B cell (primary cell): ENCODE measurements around the gene ATXN3. TPM values are rescaled to one million over a fixed set of nuclear protein-coding genes. Genes with fewer than 3 reads are reported as not detected.

Experiments used
- ATAC-seq: fragments of 200-7000 bp; cut with Tn5 transposase; one replicate; pipeline ENCODE4 v1.10.0; 2021; ENCODE audit warnings: low read depth, mild to moderate bottlenecking, moderate number of reproducible peaks, moderate library complexity
- CTCF ChIA-PET: fragments of 350-600 bp; sonication (Branson Sonifier 250); formaldehyde crosslinking; loops from one replicate; lab custom pipeline; 2021; ENCODE audit warnings: antibody characterized with exemption, inconsistent platforms; lab: Charles Lee
- POLR2A ChIA-PET: fragments of 350-600 bp; sonication (Branson Sonifier 250); formaldehyde crosslinking; loops from one replicate; lab custom pipeline; 2021; ENCODE audit warnings: antibody characterized with exemption; lab: Charles Lee
- DNase-seq: peaks from one replicate; pipeline ENCODE4 v3.0.0; 2013
- H2AFZ ChIP-seq: 2 replicates; pipeline ENCODE4 v1.6.1; 2012; ENCODE audit warnings: mild to moderate bottlenecking, low read depth, low read length; ENCODE audit not compliant: insufficient read depth, poor library complexity, severe bottlenecking
- H3K27ac ChIP-seq, 2 donors: 1 replicate in 1 of 2; 2 replicates in 1 of 2; pipeline ENCODE4 v1.5.1; 2012 to 2013; ENCODE audit warnings: low read length in 2 of 2, mild to moderate bottlenecking in 2 of 2, moderate library complexity in 1 of 2
- H3K27me3 ChIP-seq, 4 experiments: fragments of 200-600 bp in 1 of 4; sonication (generic) in 1 of 4; replicated peaks in 1 of 4; 1 replicate in 2 of 4; 2 replicates in 2 of 4; pipeline versions ENCODE4 v1.6.1 to v1.7.0; 2013 to 2016; ENCODE audit warnings: low read length in 3 of 4, mild to moderate bottlenecking in 2 of 4, mixed read lengths in 1 of 4, moderate library complexity in 1 of 4; ENCODE audit not compliant: insufficient read depth in 4 of 4, control insufficient read depth in 3 of 4; ENCODE audit errors: control extremely low read depth in 1 of 4
- H3K36me3 ChIP-seq, 2 experiments: replicated peaks in 1 of 2; 1 replicate in 1 of 2; 2 replicates in 1 of 2; pipeline versions ENCODE4 v1.6.1 to v1.7.1; 2013; ENCODE audit warnings: low read length in 1 of 2; ENCODE audit not compliant: insufficient read depth in 2 of 2, control insufficient read depth in 1 of 2; ENCODE audit errors: control extremely low read depth in 1 of 2, extremely low read depth in 1 of 2
- H3K4me1 ChIP-seq, 2 donors: fragments of 200-600 bp in 1 of 2; sonication (generic) in 1 of 2; 1 replicate in 1 of 2; 2 replicates in 1 of 2; pipeline versions ENCODE4 v1.5.1 to v1.6.1; 2013 to 2017; ENCODE audit warnings: low read length in 2 of 2; ENCODE audit not compliant: control insufficient read depth in 2 of 2, insufficient read depth in 2 of 2
- H3K4me2 ChIP-seq: replicated peaks from 2 replicates; pipeline ENCODE3; 2012; ENCODE audit warnings: mild to moderate bottlenecking, low read depth, low read length; ENCODE audit not compliant: poor library complexity, severe bottlenecking
- H3K4me3 ChIP-seq, 5 experiments: fragments of 200-600 bp in 1 of 5; sonication (generic) in 1 of 5; 1 replicate in 3 of 5; 2 replicates in 2 of 5; pipeline versions ENCODE4 v1.5.1 to v1.7.0; 2011 to 2016; ENCODE audit warnings: low read length in 4 of 5, mild to moderate bottlenecking in 4 of 5, low read depth in 2 of 5, control low read depth in 1 of 5, moderate library complexity in 1 of 5; ENCODE audit not compliant: insufficient read depth in 1 of 5; ENCODE audit errors: control extremely low read depth in 1 of 5, extremely low read depth in 1 of 5
- H3K79me2 ChIP-seq: fragments of 200-600 bp; sonication (generic); one replicate; pipeline ENCODE4 v1.6.0; 2016; ENCODE audit warnings: low read length; ENCODE audit not compliant: control insufficient read depth, insufficient read depth
- H3K9ac ChIP-seq: fragments of 200-600 bp; sonication (generic); 2 replicates; pipeline ENCODE4 v1.6.1; 2017; ENCODE audit warnings: mild to moderate bottlenecking, low read length, moderate library complexity
- H3K9me3 ChIP-seq, 3 donors: one replicate each; pipeline versions ENCODE4 v1.6.1 to v1.7.1; 2013; ENCODE audit warnings: low read length in 2 of 3; ENCODE audit not compliant: control insufficient read depth in 2 of 3, insufficient read depth in 1 of 3; ENCODE audit errors: control extremely low read depth in 1 of 3
- H4K20me1 ChIP-seq: 2 replicates; pipeline ENCODE4 v1.6.0; 2012; ENCODE audit warnings: mild to moderate bottlenecking, low read length; ENCODE audit not compliant: insufficient read depth, control insufficient read depth, poor library complexity, severe bottlenecking
- H3K27ac Mint-ChIP-seq: one replicate; pipeline ENCODE4 v1.8.0; 2021; ENCODE audit warnings: mixed read lengths
- H3K27me3 Mint-ChIP-seq: one replicate; pipeline ENCODE4 v1.8.0; 2021; ENCODE audit warnings: mixed read lengths
- H3K4me1 Mint-ChIP-seq: one replicate; pipeline ENCODE4 v1.8.0; 2021; ENCODE audit warnings: mixed read lengths
- H3K4me3 Mint-ChIP-seq: one replicate; pipeline ENCODE4 v1.8.0; 2021; ENCODE audit warnings: mixed read lengths
- H3K9me3 Mint-ChIP-seq: one replicate; pipeline ENCODE4 v1.8.0; 2022; ENCODE audit warnings: mixed read lengths; ENCODE audit not compliant: insufficient read depth
- EZH2 ChIP-seq: IDR thresholded peaks from 2 replicates; pipeline ENCODE4 v1.6.1; 2012; ENCODE audit warnings: borderline replicate concordance, low read depth, mild to moderate bottlenecking, moderate library complexity, low read length; ENCODE audit not compliant: insufficient read depth, poor library complexity, severe bottlenecking
- WGBS: methylation state at CpG from one replicate; pipeline ENCODE4 v1.1.5; 2013; ENCODE audit warnings: missing lambda C conversion rate; ENCODE audit not compliant: insufficient coverage; 5-methylcytosine and 5-hydroxymethylcytosine counted together
- intact Hi-C: fragments of 100-400 bp; cut with micrococcal nuclease; formaldehyde crosslinking; loops from one replicate; pipeline ENCODE4 v1.10.0; 2022
- polyA plus RNA-seq: library from polyadenylated mRNA; depleted of rRNA; stranded (reverse); fragments of >200 nt; gene quantifications from 2 replicates; pipeline ENCODE4 v1.2.3, GENCODE V29; 2012
- total RNA-seq, 2 donors: library from RNA; stranded (reverse); fragments of 120-200 nt in 1 of 2; gene quantifications; 1 replicate in 1 of 2; 2 replicates in 1 of 2; pipeline versions ENCODE4 v1.2.3 to v1.2.4, GENCODE V29; 2013 to 2022
- TF ChIP-seq, protein P1 (sequence below): fragments of 200-600 bp; IDR thresholded peaks from one replicate; pipeline ENCODE4 v1.8.0; 2022; ENCODE audit warnings: antibody characterized with exemption, mild to moderate bottlenecking

Gene ATXN3
- total and polyA plus RNA-seq, 2 donors (not counting 1 experiment from before 2014, with no cell fraction given), result 16.2 to 51.6 TPM

GRCh38 chr14:92143309-92143708 is 36.9 kb upstream of the ATXN3 start:
- H3K9ac ChIP-seq, result no peak overlapping the region
- ATAC-seq (no peak), DNase-seq (no peak)
- Mint-ChIP-seq H3K27ac (no peak overlapping the region), H3K4me3 (no peak overlapping the region), H3K4me1 (no peaks in the 10 kb centered on the region), H3K9me3 (no peaks in the 10 kb centered on the region), H3K27me3 (no peaks in the 10 kb centered on the region)
- POLR2A ChIA-PET, result no interaction called here
- no CpG with 5 or more reads among the region's 4 CpGs for WGBS
- CTCF ChIA-PET, result interaction anchor here (1.0 kb wide), 1 partner anchor 446 kb away, joined by 4 read pairs; no protein-coding TSS in a partner anchor
- no peak overlapping the region for H2AFZ ChIP-seq
- TF ChIP-seq, protein P1, sequence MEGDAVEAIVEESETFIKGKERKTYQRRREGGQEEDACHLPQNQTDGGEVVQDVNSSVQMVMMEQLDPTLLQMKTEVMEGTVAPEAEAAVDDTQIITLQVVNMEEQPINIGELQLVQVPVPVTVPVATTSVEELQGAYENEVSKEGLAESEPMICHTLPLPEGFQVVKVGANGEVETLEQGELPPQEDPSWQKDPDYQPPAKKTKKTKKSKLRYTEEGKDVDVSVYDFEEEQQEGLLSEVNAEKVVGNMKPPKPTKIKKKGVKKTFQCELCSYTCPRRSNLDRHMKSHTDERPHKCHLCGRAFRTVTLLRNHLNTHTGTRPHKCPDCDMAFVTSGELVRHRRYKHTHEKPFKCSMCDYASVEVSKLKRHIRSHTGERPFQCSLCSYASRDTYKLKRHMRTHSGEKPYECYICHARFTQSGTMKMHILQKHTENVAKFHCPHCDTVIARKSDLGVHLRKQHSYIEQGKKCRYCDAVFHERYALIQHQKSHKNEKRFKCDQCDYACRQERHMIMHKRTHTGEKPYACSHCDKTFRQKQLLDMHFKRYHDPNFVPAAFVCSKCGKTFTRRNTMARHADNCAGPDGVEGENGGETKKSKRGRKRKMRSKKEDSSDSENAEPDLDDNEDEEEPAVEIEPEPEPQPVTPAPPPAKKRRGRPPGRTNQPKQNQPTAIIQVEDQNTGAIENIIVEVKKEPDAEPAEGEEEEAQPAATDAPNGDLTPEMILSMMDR, result no peak
- no peak for TF ChIP-seq EZH2
- H3K4me1 ChIP-seq, result no peaks in the 10 kb centered on the region
- no peak overlapping the region for H3K27ac ChIP-seq
- intact Hi-C loops, result no loop called here
- no peak overlapping the region for H3K4me2 ChIP-seq
- H4K20me1 ChIP-seq, result no peaks in the 10 kb centered on the region
- H3K36me3 ChIP-seq, result peaks cover 19 to 74% of the 10 kb centered on the region in 2 experiments
- peaks cover 5% of the 10 kb centered on the region for H3K79me2 ChIP-seq
- no peaks in the 10 kb centered on the region for H3K27me3 ChIP-seq
- no peaks in the 10 kb centered on the region for H3K9me3 ChIP-seq
- H3K4me3 ChIP-seq, result no peak overlapping the region

GRCh38 chr14:92135269-92135668 is 28.9 kb upstream of the ATXN3 start:
- no peak overlapping the region for H3K9ac ChIP-seq
- peaks cover 20 to 63% of the 10 kb centered on the region in 2 experiments for H3K36me3 ChIP-seq
- H3K79me2 ChIP-seq, result no peaks in the 10 kb centered on the region
- H3K4me2 ChIP-seq, result no peak overlapping the region
- no peak overlapping the region for H3K4me3 ChIP-seq
- TF ChIP-seq, protein P1, result peak; percentile 46
- TF ChIP-seq EZH2, result no peak
- H3K4me1 Mint-ChIP-seq, result no peaks in the 10 kb centered on the region
- no peak overlapping the region for H3K27ac ChIP-seq
- no peaks in the 10 kb centered on the region for H4K20me1 ChIP-seq
- no peaks in the 10 kb centered on the region for H3K27me3 Mint-ChIP-seq
- intact Hi-C loops, result loop anchor here (5.0 to 10.0 kb wide), 2 partner anchors 322 to 550 kb away; no protein-coding TSS in a partner anchor
- CTCF ChIA-PET, result interaction anchor here (0.9 to 1.8 kb wide), 5 partner anchors 10 to 555 kb away, joined by 3 to 6 read pairs (median 4); no protein-coding TSS in a partner anchor
- POLR2A ChIA-PET, result no interaction called here
- no peaks in the 10 kb centered on the region for H3K9me3 Mint-ChIP-seq
- no CpG with 5 or more reads among the region's 1 CpG for WGBS
- no peaks in the 10 kb centered on the region for H3K4me1 ChIP-seq
- H3K27me3 ChIP-seq, result no peaks in the 10 kb centered on the region
- peak; percentile 29 for DNase-seq
- no peak overlapping the region for H3K27ac Mint-ChIP-seq
- no peaks in the 10 kb centered on the region for H3K9me3 ChIP-seq
- H2AFZ ChIP-seq, result no peak overlapping the region
- no peak overlapping the region for H3K4me3 Mint-ChIP-seq
- no peak for ATAC-seq
